ENCODE measurements around the gene RNF146. TPM values are rescaled to one million over a fixed set of nuclear protein-coding genes. Genes with fewer than 3 reads are reported as not detected.

The RNF146 gene
- 10 to 100 TPM; 41.0 to 78.9 (median 47.9) TPM for total RNA-seq
- polyA plus RNA-seq: 10 to 100 TPM; 25.5 to 27.7 TPM
- long read RNA-seq, donor 1, partial matches to known transcripts: 1 of 12 reads
- long read RNA-seq, donor 1, other reads (novel, unspliced or antisense): 5 of 12 reads
- long read RNA-seq, donor 2, transcript RNF146-202 (4 exons, 2,267 nt): minor isoform, 14 of 84 reads
- long read RNA-seq, donor 2, transcript RNF146-204 (4 exons, 884 nt): minor isoform, 13 of 84 reads
- long read RNA-seq, donor 2, transcript RNF146-201 (5 exons, 2,624 nt): major isoform, 16 of 84 reads
- long read RNA-seq, donor 2, partial matches to known transcripts: 2 of 84 reads
- long read RNA-seq, donor 2, other reads (novel, unspliced or antisense): 31 of 84 reads
- long read RNA-seq, donor 3, transcript RNF146-204 (4 exons, 884 nt): major isoform, 12 of 19 reads
- long read RNA-seq, donor 3, partial matches to known transcripts: 0 of 19 reads
- long read RNA-seq, donor 3, other reads (novel, unspliced or antisense): 5 of 19 reads

GRCh38 chr6:127266178-127266891 lies at the start of gene RNF146:
Gene RNF146 (plus strand): TSS chr6:127266864. CDS start chr6:127280339, 13,475 bp downstream.
- WGBS, 4 donors: 0 to 1% (median 0%) methylated on average over 19 to 40 of the region's 40 CpGs
- no peaks in the 10 kb centered on the region for H3K27me3 ChIP-seq
- DNase-seq (peak; percentile 85 to 92 (median 88)), ATAC-seq (peak; percentile 79 to 96 (median 94))
- H3K27ac ChIP-seq: peak within 1 kb of the TSS; percentile 95 to 100 (median 99)
- no peaks in the 10 kb centered on the region for H3K9me3 ChIP-seq
- H3K4me3 ChIP-seq: peak within 1 kb of the TSS; percentile 63 to 95 (median 88)
- H3K36me3 ChIP-seq: no peaks in the 10 kb centered on the region
- intact Hi-C loops (cut with DNase I): loop anchor here in 5 of 10 donors (5.0 to 10.0 kb wide), 4 partner anchors 74 to 462 kb away; partner anchors contain the start of gene ECHDC1 (in 1 of the 5)
- TF ChIP-seq POLR2A (IDR thresholded peaks at IDR 0.05) (no peak), CTCF (IDR thresholded peaks at IDR 0.05) (peak; percentile 56 to 91 (median 72))
- peaks cover 0 to 41% (median 27%) of the 10 kb centered on the region in 12 donors for H3K4me1 ChIP-seq

GRCh38 chr6:127219869-127220268 lies 46.8 kb upstream of the RNF146 start:
- no peak for TF ChIP-seq CTCF (IDR thresholded peaks at IDR 0.05)
- TF ChIP-seq POLR2A (IDR thresholded peaks at IDR 0.05): no peak
- ATAC-seq (peak in 3 of 4 donors; percentile 26 to 54 (median 38)), DNase-seq (peak in 1 of 5 donors; percentile 18)
- Histone ChIP-seq H3K27ac (peak overlapping the region in 5 of 12 donors; percentile 5 to 60 (median 53)), H3K4me3 (no peak overlapping the region), H3K9me3 (no peaks in the 10 kb centered on the region), H3K4me1 (peaks cover 0 to 18% (median 0%) of the 10 kb centered on the region in 12 donors), H3K36me3 (no peaks in the 10 kb centered on the region), H3K27me3 (no peaks in the 10 kb centered on the region)
- WGBS, 4 donors: 79 to 92% (median 83%) methylated on average over 1 of the region's 1 CpG
- intact Hi-C loops (cut with DNase I): no loop called here

- peak overlapping the region in 6 of 12 donors; percentile 37 to 60 (median 54) for H3K27ac ChIP-seq
- peak in 2 of 5 donors; percentile 14 to 26 for DNase-seq
These were observed 45.5 kb upstream of the RNF146 start for GRCh38 chr6:127221201-127221600.

More at GRCh38 chr6:127221201-127221600, 45.5 kb upstream of the RNF146 start:
- peaks cover 0 to 14% (median 0%) of the 10 kb centered on the region in 12 donors for H3K4me1 ChIP-seq
- H3K4me3 ChIP-seq: no peak overlapping the region
- no peaks in the 10 kb centered on the region for H3K9me3 ChIP-seq
- peak; percentile 53 to 82 (median 61) for ATAC-seq
- TF ChIP-seq POLR2A (IDR thresholded peaks at IDR 0.05) (no peak), CTCF (IDR thresholded peaks at IDR 0.05) (no peak)
- intact Hi-C loops (cut with DNase I): no loop called here
- no peaks in the 10 kb centered on the region for H3K27me3 ChIP-seq
- WGBS, 4 donors: 73 to 75% (median 74%) methylated on average over 4 of the region's 4 CpGs
- no peaks in the 10 kb centered on the region for H3K36me3 ChIP-seq

Data from heart left ventricle (tissue), 16 donors.